Fibroblast of lung (primary cell): ENCODE results near the gene ZFAND2B. TPM values are rescaled to one million over a fixed set of nuclear protein-coding genes. Genes with fewer than 3 reads are reported as not detected.

ENCODE experiments used
- DNase-seq, 2 donors: peaks; one replicate each; pipeline versions ENCODE4 v3.0.0 to v3.0.0-alpha.2; 2010; ENCODE audit warnings: low read depth in 2 of 2
- H2AFZ ChIP-seq: 2 replicates; pipeline ENCODE4 v1.5.1; 2012; ENCODE audit warnings: low read length, control low read depth, inconsistent platforms
- H3K27ac ChIP-seq: 2 replicates; pipeline ENCODE4 v1.5.1; 2011; ENCODE audit warnings: low read length, control low read depth; ENCODE audit not compliant: insufficient read depth
- H3K27me3 ChIP-seq: 2 replicates; pipeline ENCODE4 v1.5.1; 2011; ENCODE audit warnings: mild to moderate bottlenecking, low read length; ENCODE audit not compliant: control insufficient read depth, insufficient read depth
- H3K36me3 ChIP-seq: 2 replicates; pipeline ENCODE4 v1.5.1; 2011; ENCODE audit warnings: low read length; ENCODE audit not compliant: control insufficient read depth, insufficient read depth
- H3K4me1 ChIP-seq: 2 replicates; pipeline ENCODE4 v1.5.1; 2011; ENCODE audit warnings: low read length; ENCODE audit not compliant: control insufficient read depth, insufficient read depth; ENCODE audit errors: extremely low read depth
- H3K4me2 ChIP-seq: 2 replicates; pipeline ENCODE4 v1.5.1; 2011; ENCODE audit warnings: low read length, control low read depth; ENCODE audit not compliant: insufficient read depth; ENCODE audit errors: extremely low read depth
- H3K4me3 ChIP-seq, 4 experiments: fragments of 200-600 bp in 1 of 4; sonication (generic) in 1 of 4; replicated peaks in 1 of 4; 2 replicates each; pipeline ENCODE4 v1.5.1; 2011 to 2016; ENCODE audit warnings: low read length in 4 of 4, low read depth in 3 of 4, mild to moderate bottlenecking in 3 of 4, control low read depth in 2 of 4, inconsistent platforms in 1 of 4, mixed read lengths in 1 of 4; ENCODE audit not compliant: insufficient read depth in 1 of 4; ENCODE audit errors: control extremely low read depth in 1 of 4
- H3K79me2 ChIP-seq: 2 replicates; pipeline ENCODE4 v1.5.1; 2012; ENCODE audit warnings: mild to moderate bottlenecking, low read length, inconsistent platforms; ENCODE audit not compliant: control insufficient read depth, insufficient read depth
- H3K9ac ChIP-seq: 2 replicates; pipeline ENCODE4 v1.5.1; 2011; ENCODE audit warnings: mild to moderate bottlenecking, low read length, control low read depth; ENCODE audit not compliant: insufficient read depth
- H3K9me3 ChIP-seq: 2 replicates; pipeline ENCODE4 v1.5.1; 2012; ENCODE audit warnings: low read depth, low read length; ENCODE audit not compliant: control insufficient read depth, insufficient read depth
- H4K20me1 ChIP-seq: 2 replicates; pipeline ENCODE4 v1.5.1; 2011; ENCODE audit warnings: low read length; ENCODE audit not compliant: control insufficient read depth, insufficient read depth; ENCODE audit errors: extremely low read depth
- EZH2 ChIP-seq: IDR thresholded peaks from 2 replicates; pipeline ENCODE4 v1.5.1; 2012; ENCODE audit warnings: low read length, control low read depth, mild to moderate bottlenecking; ENCODE audit errors: missing control alignments
- polyA plus RNA-seq, 2 donors: library from polyadenylated mRNA; depleted of rRNA in 1 of 2; stranded (reverse) in 1 of 2; unstranded in 1 of 2; fragments of >200 nt; gene quantifications; 2 replicates each; pipeline ENCODE4 v1.2.1, GENCODE V29; 2011 to 2012; ENCODE audit warnings: missing spikeins in 1 of 2
- total RNA-seq: library from RNA; depleted of rRNA; stranded (reverse); fragments of >200 nt; gene quantifications from 2 replicates; pipeline ENCODE4 v1.2.1, GENCODE V29; 2014
- TF ChIP-seq, protein P1 (sequence below), 2 donors: IDR thresholded peaks in 1 of 2; conservative IDR thresholded peaks in 1 of 2; 1 replicate in 1 of 2; 2 replicates in 1 of 2; pipeline ENCODE4 v1.5.1; 2011 to 2012; ENCODE audit warnings: low read length in 2 of 2, control low read depth in 1 of 2, inconsistent platforms in 1 of 2, low read depth in 1 of 2, mild to moderate bottlenecking in 1 of 2

The ZFAND2B gene
- total and polyA plus RNA-seq, 2 donors (not counting 1 experiment from before 2014, with no cell fraction given) = 26.8 to 40.0 TPM

DNA sequence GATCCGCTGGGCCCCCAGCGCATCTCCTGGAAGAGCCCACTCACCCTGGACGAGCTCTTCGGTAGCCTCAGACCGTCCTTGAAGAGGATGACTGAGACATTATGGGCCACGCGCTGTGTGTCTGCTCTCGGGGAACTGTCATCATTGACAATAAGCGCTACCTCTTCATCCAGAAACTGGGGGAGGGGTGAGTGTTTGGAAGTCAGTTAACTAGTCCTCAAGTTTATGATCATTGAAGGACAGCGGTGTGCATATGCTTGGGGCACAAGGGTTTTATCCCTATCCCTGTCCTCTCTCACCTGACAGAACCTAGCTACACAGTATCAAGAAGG, 39.3 kb downstream of the ZFAND2B start:
- Histone ChIP-seq H3K4me1 (peaks cover 18% of the 10 kb centered on the region), H2AFZ (no peak overlapping the region), H3K36me3 (peaks cover 18% of the 10 kb centered on the region), H3K79me2 (peaks cover 15% of the 10 kb centered on the region), H3K9ac (peak overlapping the region; percentile 98), H3K4me3 (peak overlapping the region; percentile 87 to 95 (median 94)), H3K27me3 (no peaks in the 10 kb centered on the region), H4K20me1 (no peaks in the 10 kb centered on the region), H3K4me2 (peak overlapping the region; percentile 92), H3K27ac (peak overlapping the region; percentile 99), H3K9me3 (no peaks in the 10 kb centered on the region)
- no peak for TF ChIP-seq EZH2
- TF ChIP-seq, protein P1, sequence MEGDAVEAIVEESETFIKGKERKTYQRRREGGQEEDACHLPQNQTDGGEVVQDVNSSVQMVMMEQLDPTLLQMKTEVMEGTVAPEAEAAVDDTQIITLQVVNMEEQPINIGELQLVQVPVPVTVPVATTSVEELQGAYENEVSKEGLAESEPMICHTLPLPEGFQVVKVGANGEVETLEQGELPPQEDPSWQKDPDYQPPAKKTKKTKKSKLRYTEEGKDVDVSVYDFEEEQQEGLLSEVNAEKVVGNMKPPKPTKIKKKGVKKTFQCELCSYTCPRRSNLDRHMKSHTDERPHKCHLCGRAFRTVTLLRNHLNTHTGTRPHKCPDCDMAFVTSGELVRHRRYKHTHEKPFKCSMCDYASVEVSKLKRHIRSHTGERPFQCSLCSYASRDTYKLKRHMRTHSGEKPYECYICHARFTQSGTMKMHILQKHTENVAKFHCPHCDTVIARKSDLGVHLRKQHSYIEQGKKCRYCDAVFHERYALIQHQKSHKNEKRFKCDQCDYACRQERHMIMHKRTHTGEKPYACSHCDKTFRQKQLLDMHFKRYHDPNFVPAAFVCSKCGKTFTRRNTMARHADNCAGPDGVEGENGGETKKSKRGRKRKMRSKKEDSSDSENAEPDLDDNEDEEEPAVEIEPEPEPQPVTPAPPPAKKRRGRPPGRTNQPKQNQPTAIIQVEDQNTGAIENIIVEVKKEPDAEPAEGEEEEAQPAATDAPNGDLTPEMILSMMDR (conservative IDR thresholded peaks at IDR 0.05 in 1 of 2, IDR thresholded peaks at IDR 0.05 in 1 of 2; ENCODE audit: low read depth in 1 of 2, low read length in 2 of 2) = no peak
- no peak for DNase-seq

GRCh38 chr2:219246559-219246958, 40.0 kb downstream of the ZFAND2B start:
- no peak for DNase-seq
- H3K79me2 ChIP-seq = peaks cover 15% of the 10 kb centered on the region
- no peak overlapping the region for H3K9ac ChIP-seq
- no peak overlapping the region for H3K4me2 ChIP-seq
- H4K20me1 ChIP-seq = no peaks in the 10 kb centered on the region
- peak overlapping the region in 2 of 4 experiments; percentile 87 to 95 for H3K4me3 ChIP-seq
- no peak for TF ChIP-seq EZH2
- TF ChIP-seq, protein P1 (conservative IDR thresholded peaks at IDR 0.05 in 1 of 2, IDR thresholded peaks at IDR 0.05 in 1 of 2; ENCODE audit: low read depth in 1 of 2, low read length in 2 of 2) = no peak
- peaks cover 18% of the 10 kb centered on the region for H3K4me1 ChIP-seq
- no peak overlapping the region for H3K27ac ChIP-seq
- H2AFZ ChIP-seq = no peak overlapping the region
- peaks cover 18% of the 10 kb centered on the region for H3K36me3 ChIP-seq
- no peaks in the 10 kb centered on the region for H3K27me3 ChIP-seq
- H3K9me3 ChIP-seq = no peaks in the 10 kb centered on the region

DNA sequence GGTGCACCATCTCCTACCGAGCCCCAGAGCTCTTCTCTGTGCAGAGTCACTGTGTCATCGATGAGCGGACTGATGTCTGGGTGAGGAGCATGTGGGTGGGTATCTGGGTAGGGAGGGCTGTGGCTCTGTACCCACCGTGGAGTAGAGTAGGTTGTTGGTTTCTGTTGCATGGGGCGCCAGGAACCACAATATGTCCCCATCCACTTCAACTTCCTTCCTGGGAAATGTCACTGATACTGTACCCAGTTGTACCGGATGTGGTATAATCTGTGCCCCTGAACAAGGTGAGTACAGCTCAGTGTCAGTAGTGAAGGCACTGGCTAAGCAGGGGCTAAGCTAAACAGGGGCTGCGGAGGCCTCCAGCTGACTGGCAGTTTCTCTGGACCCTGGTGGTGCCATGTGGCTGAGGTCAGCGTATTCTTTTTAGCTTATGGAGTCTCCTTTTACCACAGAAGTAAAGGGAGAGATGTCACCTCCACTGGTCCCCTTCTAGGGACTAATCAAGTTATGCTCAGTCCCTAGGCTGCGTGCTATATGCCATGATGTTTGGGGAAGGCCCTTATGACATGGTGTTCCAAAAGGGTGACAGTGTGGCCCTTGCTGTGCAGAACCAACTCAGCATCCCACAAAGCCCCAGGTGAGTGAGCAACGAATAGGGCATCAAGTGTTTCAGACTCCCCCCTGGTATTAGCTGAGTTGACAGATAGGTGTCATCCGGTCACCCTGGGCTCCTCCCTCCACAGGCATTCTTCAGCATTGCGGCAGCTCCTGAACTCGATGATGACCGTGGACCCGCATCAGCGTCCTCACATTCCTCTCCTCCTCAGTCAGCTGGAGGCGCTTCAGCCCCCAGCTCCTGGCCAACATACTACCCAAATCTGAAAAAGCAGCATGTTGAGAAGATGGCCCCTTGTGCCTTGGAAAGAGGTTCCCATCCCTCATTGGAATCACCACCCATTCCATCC, 41.4 kb downstream of the ZFAND2B start:
- TF ChIP-seq, protein P1 (conservative IDR thresholded peaks at IDR 0.05 in 1 of 2, IDR thresholded peaks at IDR 0.05 in 1 of 2; ENCODE audit: low read depth in 1 of 2, low read length in 2 of 2) = no peak
- no peak for TF ChIP-seq EZH2
- H3K4me1 ChIP-seq = peaks cover 18% of the 10 kb centered on the region
- peaks cover 2% of the 10 kb centered on the region for H3K27me3 ChIP-seq
- no peak overlapping the region for H3K9ac ChIP-seq
- H3K36me3 ChIP-seq = peaks cover 18% of the 10 kb centered on the region
- no peaks in the 10 kb centered on the region for H3K9me3 ChIP-seq
- no peak overlapping the region for H3K4me2 ChIP-seq
- peaks cover 15% of the 10 kb centered on the region for H3K79me2 ChIP-seq
- peak overlapping the region; percentile 4 for H3K27ac ChIP-seq
- H3K4me3 ChIP-seq = no peak overlapping the region
- no peaks in the 10 kb centered on the region for H4K20me1 ChIP-seq
- H2AFZ ChIP-seq = no peak overlapping the region
- DNase-seq = no peak
